ENCODE results near the gene TACR1.

The TACR1 gene

GRCh38 chr2:75031171-75031570 is 168.1 kb downstream of the TACR1 start:
- no peak overlapping the region for H3K27ac ChIP-seq
- no peak for TF ChIP-seq CTCF (conservative IDR thresholded peaks at IDR 0.05)

DNA sequence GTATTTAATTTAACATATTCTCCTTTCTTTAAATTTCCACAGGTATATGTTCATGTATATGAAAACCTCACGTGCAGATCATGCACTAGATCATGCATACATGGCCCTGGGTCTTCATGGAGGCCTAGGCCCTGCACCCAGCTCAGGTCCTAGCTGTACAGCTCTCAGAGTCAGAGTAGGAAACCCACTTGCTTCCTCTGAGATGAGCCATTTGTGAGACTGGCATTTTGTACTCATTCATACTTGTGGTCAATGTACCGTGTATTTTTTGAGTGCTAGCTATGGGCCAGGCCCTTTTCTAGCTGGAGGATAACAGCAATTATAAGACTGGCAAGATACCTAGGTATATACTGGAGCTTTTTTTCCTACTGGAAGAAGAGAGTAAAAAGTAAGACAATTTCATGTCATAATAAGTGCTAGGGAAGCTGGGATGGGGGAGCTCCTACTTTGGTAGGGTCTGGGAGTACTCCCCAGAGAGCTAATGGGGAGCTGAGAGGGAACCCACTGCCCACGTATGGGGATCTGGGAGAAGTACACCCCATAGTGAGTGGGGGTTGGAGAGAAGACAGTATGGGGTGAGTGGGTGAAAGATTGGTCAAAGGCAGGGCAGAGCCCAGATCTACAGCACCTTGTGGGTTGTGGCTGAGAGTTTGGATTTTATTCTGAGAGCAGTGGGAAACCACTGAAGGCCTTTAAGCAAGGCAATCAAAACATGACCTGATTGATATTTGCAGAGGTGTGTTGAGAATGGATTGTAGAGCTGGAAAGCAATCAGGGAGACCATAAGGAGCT is 168.9 kb downstream of the TACR1 start:
- no peak overlapping the region for H3K27ac ChIP-seq
- no peak for TF ChIP-seq CTCF (conservative IDR thresholded peaks at IDR 0.05)

DNA sequence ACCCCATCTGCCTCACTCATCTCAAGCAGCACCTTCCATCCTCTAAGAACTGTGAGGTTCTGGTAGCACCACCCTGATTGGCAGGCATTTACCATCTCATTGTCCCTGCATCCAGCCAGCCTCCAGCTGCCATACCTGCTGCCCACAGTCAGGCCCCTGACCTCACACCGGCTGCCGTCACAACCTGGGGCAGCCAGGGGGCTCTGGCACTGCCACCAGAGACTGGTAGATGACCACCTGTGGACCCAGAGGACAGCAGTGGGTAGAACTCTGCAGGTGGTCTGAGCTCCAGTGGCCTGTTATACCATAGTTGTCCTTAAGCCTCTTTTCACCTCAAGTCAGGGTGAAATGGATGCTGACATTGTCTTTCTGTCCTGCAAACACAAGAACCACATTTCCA is 171.4 kb downstream of the TACR1 start:
- no peak overlapping the region for H3K27ac ChIP-seq
- TF ChIP-seq CTCF (conservative IDR thresholded peaks at IDR 0.05): no peak

GRCh38 chr2:75025633-75026380 is 173.5 kb downstream of the TACR1 start:
- no peak for TF ChIP-seq CTCF (conservative IDR thresholded peaks at IDR 0.05)
- no peak overlapping the region for H3K27ac ChIP-seq

DNA sequence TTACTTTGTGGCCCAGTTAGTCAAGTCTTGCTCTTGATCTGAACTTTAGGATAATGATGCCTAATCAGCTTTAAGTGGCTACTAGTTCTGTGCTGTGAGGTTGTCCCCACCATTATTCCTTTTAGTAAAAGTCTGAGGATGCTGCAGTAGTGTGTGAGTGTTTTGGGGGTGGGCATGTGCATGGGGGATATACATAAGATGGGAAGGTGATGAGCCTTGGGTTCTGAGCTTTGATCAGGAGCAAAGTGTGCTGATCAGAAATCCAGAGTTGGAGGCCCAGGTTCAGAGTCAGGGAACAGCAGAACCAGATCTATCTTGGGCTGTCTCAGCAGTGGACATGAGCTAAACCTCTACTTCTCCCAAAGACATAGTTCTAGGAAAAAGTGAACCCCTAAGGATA is 174.1 kb downstream of the TACR1 start:
- no peak for TF ChIP-seq CTCF (conservative IDR thresholded peaks at IDR 0.05)
- H3K27ac ChIP-seq: no peak overlapping the region

DNA sequence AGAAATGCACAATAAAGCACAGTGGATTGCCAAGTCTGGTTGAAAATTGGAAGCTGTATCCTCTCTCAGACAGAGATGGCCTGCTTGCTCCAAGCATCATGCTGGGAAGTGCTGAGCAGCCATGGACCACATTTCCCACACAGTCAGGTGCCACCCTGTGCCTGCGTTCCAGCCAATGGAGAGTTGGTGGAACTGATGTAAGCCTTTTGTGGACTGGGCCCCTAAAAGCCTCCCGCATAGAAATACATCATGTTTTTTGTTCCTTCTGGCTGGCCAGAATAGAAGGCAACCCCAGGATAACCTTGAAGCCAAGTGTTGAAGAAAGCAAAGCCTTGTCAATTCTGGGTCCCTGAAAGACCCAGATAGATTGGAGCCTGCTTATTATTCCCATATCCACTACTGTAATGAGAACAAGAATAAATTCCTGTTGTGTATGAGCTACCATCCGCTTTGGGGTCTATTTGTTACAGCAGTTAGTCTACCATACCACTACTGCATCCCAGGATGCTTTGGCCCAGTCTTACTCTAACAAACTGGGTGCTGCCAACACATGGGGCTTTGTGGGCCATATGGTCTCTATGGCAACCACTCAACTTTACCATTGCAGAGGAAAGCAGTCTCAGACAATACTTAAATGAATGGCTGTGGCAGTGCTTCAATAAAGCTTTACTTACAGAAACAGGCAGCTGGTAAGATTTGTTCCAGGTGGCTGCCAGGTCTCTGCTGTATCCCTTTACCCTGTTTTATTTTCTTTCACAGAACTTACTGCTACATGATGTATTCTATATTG is 175.5 kb downstream of the TACR1 start:
- no peak overlapping the region for H3K27ac ChIP-seq
- no peak for TF ChIP-seq CTCF (conservative IDR thresholded peaks at IDR 0.05)

DNA sequence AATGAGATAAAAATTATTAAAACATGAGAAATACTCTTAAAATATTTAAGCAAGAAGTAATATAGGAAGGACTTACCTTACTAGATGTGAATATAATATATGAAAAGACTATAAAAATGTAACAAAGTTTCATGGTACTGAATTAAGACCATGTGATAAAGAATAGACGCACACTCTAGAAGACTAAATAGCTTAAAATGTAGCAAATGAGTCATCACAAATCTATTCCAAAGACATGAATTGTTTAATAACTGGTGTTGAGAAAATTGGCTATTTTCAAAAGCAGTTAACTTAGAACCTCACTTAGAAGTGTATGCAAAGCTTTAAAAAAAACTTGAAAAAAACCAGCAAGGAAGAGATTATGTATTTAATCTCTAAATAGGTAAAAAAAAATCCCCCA is 176.8 kb downstream of the TACR1 start:
- no peak overlapping the region for H3K27ac ChIP-seq
- no peak for TF ChIP-seq CTCF (conservative IDR thresholded peaks at IDR 0.05)
